Stimulated activated CD4-positive, alpha-beta T cell treated with anti-CD3 and anti-CD28 coated beads, TNF-alpha, amount 100 ng/mL, for 4 hours (primary cell): ENCODE data around the gene NEU4.
"Not testable (repeated sequence)": the region's sequence is repeated elsewhere in the genome, so short reads cannot be mapped to it uniquely, and the experiment has no call there.

ENCODE experiments used
- DNase-seq, 3 experiments: peaks; one replicate each; pipeline ENCODE4 v3.0.0-alpha.2; 2020; ENCODE audit warnings: low read depth in 3 of 3

The NEU4 gene

DNA sequence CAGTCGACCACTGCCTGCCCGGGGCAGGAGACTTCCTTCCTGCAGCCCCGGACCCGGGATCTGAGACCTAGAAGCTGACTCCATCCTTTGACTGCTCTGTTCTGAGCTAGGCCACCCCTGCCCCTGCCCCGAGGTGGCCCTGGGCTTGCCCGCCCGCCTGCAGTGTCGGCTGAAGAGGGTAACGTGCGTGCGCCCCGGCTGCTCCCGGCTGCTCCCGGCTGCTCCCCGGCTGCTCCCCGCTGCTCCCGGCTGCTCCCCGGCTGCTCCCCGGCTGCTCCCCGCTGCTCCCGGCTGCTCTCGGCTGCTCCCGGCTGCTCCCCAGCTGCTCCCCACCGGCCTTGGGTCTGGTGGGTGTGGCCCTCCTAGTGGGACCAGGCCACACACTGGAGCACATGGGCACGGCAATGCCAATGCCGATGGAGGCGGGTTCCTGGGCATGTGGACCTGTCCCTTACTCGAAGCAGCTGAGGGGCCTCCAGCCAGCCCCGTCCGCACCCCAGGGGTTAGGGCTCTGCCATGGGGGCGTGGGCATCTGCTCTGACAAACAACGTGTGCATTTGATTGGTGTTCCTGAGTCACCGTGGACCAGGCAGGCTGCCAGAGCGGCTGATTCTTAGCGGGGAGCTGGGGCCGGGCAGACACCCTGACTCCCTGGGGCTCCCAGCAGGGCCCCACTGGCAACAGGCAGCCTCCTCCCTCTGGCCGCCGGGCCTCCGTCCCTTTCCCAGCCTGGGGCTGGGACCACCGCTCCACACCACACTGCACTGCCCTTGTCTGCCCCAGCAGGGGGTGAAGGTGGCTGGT is 34.4 kb upstream of the NEU4 start:
- no peak for DNase-seq

DNA sequence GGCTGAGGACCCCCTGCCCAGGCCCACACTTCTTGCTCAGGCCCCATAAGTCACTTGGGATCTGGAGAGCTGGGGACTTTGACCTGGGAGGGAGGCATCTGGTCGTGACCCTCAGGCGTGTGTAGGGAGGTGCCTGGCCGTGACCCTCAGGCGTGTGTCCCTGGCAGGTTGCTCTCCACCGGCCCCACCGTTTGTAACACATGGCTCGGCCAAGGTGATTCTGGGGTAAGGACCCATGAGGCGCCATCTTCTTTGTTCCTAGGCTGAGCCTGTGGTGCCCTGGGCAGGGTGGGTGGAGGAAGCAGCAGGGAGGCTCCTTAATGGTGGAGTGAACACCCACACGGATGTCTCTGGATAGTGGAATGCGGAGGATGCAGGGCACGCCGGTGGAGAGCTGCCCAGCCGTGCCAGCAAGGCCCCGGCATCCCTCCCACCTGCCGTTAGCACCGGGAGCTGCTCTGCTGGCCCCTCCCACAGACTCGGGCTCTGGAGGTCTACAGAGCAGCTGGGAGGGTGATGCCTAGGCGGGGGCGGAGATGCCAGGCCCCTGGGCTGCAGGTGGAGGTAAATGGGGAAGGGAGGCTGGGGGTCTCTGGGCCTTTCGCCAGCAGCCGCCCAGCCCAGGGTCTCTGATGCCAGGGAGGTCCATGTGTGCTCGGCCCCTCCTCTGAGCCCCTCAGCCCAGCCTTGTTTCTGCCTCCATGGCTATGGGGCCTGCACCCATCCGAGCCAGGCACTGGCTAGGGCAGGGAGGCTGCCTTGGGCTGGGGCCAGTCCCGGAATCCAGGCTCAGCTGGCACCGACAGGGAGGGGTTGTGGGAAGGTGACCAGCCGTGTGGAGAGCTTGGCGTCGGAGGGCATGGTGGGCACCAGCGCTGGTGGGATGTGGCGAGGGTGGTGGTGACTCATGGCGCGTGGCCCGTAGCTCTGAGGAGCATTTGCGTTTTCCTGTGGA is 33.5 kb upstream of the NEU4 start:
- no peak for DNase-seq

DNA sequence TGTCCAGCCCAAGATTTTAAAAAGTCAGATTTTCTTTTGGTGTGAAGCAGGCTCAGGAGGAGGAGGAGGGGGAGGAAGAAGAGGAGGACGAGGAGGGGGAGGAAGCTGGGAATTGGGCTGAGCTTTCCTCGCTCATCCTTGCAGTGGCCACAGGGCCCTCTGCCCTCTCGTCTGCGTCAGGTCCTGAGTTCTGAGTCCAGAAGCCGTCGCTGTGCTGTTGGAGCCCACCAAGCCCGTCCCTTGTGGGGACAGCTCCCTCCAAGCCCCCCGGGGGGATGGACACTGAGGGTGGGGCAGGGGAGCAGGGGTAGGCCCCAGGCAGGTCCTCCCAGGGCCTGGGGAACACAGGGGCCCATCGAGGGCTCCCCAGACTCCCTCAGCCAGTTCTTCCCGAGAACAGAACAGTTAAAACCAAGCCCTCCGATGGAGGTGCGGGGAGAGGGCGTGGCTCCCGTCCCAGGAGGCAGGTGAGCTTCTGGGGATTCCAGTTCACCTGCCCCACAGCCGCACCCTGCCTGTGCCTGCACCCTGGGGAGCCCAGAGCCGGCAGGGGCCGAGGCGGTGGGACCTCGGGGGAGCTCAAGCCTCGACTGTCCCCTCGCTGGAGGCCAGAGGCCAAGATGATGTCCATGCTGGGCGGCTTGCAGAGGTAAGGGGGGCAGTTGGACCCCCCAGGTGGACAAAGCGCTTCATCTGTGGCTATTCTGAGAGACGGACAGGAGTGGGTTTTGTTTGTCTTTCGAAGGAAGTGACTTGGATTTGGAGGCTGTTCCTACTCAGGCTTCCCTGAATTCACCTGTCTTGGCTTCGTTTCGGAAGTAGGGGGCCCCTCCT is 32.4 kb upstream of the NEU4 start, which contains the start of gene GAL3ST2:
TSS of gene GAL3ST2 (plus strand) at position 487 of the 834 bp plus-strand sequence. CDS start at position 621, 134 bp downstream.
- no peak for DNase-seq

DNA sequence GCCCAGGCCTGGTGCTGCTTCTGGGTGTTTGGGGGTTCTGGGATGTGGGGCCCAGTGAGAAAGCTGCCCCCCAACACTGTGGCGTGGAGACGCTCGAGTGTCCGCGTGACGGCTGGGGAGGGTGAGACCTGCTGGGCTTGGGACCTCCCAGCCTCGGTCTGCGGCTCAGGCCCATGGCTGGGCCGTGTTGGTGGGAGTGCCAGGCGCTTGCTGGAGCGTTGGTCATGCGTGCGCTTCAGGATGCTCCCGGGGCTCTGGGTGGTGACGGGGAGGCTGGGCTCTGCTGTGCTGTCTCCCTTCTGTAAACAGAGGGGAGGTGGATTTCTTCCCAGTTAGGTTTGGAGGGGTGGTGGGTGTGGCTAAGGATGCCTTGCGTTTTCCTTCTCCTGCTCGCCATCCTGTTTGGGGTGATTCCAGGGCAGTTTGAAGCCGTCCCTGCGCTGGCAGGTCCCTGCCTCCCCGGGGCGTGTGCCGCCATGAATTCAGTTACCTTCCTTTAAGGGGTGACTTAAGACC is 31.8 kb upstream of the NEU4 start:
- no peak for DNase-seq

DNA sequence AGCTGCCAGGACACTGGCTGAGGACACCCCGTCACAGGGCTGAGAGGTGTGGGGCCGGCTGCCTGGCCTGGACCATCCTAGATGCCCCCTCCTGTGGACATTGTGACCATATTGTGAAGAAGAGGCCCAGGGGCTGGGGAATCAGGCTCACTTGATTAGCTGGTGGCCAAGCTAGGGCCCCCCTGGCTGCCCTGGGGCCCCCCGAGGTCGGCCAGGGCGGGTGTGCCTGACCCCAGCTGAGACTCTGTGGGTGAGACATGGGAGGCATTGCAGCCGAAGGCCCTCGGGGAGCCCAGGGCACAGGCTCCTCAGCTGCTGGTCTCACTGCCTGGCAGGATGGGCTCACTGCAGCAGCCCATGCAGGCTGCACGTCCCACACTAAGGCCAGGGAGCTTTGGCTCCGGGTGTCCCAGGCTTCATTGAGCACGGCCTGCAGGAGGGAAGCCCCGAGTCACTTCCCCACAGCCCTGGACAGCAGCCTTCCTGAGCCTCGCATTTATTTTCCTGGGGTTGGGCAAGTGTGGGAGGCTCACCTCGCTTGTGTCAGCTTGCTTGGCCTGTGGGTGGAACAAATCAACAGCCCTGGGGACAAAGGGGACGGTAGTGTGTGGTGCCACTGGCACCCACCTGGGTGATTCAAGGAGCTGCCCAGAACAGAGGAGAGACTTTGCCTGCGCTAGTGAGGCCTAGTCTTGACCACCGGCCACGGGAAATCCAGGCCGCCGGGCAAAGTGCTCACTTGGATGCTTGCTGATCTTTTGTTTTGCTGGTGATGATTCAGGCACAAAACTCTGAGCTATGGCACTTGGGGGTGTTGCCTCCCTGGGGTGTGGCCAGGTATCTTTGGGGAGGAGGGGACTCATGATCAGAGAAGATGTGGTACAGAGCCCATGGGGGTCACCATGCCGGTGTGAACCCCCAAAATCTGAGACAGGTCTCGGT is 31.0 kb upstream of the NEU4 start:
- DNase-seq, result no peak

DNA sequence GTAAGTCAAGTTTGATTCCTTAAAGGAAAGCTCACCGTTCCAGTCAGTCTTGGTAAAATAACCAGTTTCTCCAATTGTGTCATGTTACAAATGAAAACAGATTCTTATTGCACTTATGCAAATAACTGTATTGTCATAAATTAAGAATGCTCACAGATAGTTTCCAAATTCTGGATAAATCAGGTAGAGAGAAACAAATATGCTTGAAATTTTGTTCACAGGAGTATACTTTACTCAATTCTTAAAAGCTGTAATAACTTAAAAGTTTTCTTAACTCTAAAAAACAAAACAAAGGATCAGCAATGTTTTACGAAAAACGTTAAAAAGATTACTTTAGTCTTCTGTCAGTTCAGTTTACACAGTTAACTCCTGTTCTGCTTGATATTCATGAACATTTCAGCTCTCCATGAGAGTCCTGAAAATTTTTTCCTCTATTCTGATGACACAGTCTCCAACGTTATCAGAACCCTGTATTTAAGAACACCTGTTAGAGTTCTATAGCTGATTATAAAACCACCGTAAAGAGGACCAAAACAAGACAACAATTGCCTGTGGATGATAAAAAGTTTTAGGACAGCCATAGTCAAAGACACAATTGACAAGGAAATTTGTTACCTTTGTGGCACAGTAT is 27.9 kb upstream of the NEU4 start:
- DNase-seq, result no peak

DNA sequence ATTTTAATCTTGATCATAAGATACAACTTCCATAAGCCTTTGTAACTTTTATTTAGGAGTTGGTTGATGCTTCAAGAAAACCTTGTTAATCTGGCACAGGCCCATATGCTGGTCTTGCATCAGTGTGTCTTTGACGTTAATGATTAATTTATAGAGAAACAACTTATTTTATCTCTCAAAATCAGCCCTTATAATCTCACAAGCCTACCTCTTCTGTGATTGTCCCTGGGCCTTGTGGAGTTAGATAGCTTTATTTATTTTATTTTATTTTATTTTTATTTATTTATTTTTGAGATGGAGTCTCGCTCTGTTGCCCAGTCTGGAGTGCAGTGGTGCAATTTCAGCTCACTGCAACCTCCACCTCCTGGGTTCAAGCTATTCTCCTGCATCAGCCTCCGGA is 26.9 kb upstream of the NEU4 start:
- not testable (repeated sequence) for DNase-seq

DNA sequence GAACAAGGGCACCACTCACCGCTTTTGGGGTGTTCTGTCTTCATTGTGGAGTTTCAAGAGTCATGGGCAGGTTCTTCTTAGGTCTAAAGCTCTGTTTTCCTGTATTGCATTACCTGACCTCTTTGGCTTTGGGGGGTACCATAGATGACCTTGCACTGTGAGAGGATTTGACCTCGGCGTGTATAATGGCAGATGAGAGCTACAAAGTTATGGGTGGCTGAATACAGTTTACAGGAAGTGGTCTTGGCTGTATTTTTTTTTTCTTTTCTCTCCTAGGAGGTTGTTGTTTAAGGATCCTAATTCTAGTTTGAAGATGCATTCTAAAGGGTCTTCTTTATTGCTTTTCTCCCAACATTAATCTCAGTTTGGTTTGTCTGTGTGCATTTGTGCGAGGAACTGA is 20.9 kb upstream of the NEU4 start:
- DNase-seq, result no peak

DNA sequence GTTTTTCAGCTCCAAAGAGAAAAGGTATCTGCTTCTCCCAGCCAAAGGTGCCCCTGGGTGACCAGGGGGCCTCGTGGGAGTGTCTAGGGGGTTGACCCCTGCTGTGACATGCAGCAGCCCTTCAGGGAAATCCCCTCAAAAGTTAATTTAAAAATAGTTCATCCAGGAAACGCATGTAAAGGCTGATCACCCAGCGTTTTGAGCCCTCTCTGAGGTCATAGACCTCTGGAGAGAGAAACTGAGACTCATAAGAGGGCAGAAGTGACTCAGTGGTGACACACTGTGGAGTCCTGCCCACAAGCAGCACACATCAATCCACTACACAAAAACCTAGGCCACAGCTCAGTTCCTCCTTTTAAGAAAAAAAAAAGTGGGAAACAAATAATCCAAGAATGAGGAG is 20.4 kb upstream of the NEU4 start:
- DNase-seq, result no peak

DNA sequence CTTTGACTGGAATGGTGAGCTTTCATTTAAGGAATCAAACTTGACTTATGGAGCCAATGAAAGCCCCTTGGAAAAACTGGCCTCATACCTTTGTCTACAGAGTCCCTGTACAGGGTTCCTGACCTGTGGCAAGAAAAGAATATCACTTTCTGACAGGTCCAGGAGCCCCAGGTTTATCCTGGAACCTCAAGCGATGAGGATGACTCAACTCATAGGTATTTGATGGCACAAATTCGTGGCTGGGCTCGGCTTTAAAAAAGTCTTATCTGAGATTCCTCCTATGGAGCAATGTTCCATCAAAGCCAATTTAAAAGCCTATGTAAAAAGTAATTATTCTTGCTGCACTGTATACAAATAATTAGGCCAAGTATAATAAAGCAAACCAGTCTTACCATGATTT is 17.6 kb upstream of the NEU4 start:
- not testable (repeated sequence) for DNase-seq

DNA sequence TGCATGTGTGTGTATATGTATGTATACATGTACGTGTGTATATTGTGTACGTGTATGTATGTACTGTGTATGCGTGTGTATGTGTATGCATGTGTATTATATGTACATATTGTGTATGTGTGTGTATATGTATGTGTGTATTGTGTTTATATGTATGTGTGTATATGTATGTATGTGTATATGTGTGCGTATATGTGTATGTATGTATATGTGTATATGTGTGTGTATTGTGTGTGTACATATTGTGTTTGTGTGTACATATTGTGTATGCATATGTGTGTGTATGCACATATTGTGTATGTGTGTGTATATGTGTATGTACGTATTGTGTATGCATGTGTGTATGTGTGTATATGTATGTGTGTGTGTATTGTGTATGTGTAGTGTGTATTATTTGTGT is 15.6 kb upstream of the NEU4 start:
- DNase-seq, result no peak

DNA sequence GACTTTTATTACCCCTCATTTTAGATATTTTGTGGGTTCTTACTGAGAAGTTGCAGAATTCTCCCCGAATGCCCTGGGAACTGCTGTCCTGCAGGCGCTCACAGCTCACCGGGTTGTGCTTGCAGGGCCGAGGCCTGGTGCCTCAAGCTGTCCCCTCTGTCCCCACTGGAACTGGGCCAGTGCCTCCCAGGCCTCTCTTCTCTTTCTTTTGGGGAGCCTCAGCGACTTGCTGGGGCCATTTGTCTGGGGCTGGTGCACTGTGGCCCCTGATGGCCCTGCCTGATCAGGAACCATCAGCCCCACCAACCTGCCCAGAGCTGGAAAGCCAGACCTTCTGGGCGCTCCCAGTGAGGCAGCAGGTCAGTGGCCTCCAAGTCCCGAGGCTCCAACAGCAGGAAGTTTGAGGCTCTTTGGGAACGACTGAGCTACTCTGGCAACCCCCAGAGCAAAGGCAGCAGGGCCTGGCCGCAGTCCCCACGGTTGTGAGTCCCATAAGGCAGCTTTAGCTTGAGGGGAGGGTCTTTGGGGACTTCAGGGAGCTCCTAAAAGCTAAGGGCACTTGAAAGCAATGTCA is 14.7 kb upstream of the NEU4 start:
- DNase-seq, result no peak

DNA sequence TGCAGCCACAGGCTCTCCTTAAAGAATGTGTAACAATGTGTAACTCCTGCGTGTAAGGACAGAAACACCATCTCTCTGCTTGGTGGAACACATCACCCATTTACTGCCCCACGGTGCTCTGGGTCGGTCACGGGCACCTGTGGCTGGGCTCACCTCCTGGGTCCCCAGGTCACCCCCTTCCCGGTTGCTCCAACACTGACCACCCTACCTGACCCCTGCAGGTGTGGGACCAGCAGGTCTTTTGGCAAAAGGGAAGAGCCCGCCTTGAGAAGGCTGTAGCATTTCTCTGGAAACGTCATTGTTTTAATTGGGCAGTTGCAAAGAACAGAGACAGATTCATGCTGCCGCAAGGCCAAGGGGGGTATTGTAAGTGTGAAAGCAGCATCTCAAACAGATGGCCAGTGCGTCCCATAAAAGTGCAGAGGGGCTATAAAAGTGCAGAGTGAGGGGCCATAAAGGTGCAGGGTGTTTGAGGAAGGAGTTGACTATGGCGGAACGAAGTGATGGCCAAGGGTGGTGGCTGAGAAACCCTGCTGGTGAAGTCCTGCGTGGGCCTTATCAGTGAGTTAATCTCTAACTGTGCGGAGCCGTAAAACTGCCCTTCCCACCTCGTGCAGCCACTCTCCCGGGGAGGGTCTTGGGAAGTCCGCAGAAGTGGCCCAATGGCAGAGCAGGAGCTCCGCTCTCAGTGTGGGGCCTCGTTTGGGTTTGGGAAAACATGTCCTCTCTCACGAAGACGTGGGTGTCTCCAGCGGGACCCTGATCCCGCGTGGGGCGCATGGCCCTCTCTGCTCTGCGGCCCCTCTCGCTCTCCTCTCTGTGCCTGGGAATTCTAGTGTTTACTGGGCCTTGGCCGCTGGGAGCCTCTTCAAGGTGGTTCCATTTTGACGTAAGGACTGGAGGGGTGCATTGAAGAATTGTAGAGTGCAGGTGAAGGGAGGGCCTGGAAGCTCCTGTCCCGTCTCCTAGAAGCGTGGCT is 13.7 kb upstream of the NEU4 start:
- DNase-seq, result no peak

DNA sequence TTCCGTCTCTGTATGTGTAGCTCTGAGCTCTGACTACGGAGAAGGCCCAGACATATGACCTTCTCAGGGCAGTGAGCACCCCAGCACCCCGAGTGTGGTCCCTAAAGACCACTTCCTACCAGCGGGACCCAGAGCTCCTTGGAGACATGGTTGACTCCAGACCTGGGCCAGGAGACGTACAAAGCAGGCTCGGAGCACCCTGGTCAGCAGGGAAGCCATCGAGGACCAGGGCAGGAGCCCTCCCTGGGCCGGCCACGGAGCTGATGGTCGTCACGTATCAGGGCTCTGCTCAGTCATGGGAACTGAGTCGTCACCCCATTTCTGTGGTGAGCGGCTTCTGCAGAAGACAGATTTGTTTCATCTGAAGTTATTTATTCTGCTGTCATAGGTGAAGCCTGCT is 12.8 kb upstream of the NEU4 start:
- no peak for DNase-seq

DNA sequence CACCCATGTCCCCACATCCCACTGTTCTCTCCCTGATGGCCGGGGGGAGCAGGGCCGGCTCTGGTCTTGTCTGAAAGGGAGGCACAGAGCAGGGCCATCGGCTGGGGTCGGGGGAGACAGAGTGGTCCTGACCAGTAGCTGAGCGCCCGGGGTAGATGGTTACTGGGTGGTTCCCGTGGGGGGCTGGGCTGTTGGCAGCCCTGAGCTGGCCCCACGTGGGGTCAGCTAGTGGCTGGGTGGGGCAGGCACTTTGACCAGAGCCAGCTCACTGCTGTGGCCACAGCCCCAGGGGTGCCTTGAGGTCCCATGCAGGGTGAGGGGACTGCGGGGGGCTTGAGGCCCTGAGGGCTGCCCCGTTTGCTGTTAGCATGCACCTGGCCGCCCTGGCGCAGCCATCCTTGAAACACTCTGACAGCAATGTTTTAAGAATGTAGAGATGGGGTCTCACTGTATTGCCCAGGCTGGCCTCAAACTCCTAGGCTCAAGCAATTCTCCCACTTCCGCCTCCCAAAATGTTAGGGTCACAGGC is 12.3 kb upstream of the NEU4 start:
- DNase-seq, result no peak

DNA sequence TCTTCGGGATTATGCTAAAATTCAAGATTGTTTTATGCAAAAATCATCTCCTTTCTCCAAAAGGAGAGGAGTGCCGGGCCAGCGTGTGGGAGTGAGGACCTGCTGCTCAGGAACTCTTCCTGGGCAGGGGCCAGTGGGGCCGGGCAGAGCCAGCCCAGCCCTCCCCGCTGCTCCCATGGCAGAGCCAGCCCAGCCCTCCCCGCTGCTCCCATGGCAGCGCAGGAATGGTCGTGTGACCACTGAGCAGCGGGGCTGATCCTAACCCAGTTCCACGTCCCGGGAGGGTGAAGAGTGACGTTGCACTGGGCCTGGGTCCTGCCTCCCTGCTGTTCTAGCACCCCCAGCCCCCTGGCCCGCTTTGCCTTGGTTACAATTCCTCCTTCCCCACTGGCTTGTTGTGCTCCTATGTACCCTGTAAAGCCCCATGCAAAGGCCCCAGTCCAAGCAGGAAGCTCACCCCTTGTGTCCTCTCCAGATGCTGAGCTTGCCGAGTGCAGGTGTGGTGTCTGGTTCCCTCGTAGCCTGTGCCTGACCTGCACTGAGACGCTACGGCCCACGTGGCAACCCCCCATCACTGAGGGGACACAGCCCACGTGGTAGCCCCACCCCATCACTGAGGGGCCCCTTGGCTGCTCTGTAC is 11.4 kb upstream of the NEU4 start:
- no peak for DNase-seq

DNA sequence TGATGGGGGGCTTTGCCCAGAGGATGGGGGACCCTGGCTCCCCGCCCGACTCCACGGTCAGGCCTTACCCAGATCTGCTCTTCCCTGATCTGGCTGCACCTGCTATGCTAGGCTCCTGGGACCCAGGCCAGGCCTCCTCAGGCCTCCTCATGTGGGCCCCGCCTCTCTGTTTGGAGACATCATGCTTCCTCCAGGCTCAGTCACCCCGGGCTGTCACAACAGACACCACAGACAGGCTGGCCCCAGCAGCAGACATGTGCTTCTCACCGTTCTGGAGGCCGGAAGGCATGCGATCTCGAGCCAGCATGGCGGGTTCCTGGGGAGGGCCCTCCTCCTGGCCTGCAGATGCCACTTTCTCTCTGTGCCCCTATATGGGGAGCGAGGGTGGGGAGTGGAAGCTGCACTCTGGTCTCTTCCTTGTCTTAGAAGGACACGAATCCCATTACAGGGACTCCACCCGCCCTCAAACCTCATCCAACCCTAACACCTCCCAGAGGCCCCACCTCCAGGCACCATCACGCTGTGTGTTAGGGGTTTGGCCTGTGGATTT is 10.8 kb upstream of the NEU4 start:
- no peak for DNase-seq
